Measurements from ENCODE around the gene ESPN.

GRCh38 chr1:6470132-6471085 lies 45.8 kb downstream of the ESPN start:
- TF ChIP-seq CTCF (IDR thresholded peaks at IDR 0.05) (no peak), POLR2A (IDR thresholded peaks at IDR 0.05; ENCODE audit: low read depth) (no peak), POLR2AphosphoS5 (IDR thresholded peaks at IDR 0.05) (no peak)
